Brain pericyte (primary cell): ENCODE measurements around the gene GNG8.

ENCODE experiments used
- DNase-seq: peaks from one replicate; pipeline ENCODE4 v3.0.0-alpha.2; 2012; ENCODE audit warnings: low read depth, low spot score

The GNG8 gene

GRCh38 chr19:46635920-46636761 is at the start of gene GNG8:
GNG8 (minus strand) TSS chr19:46636202; CDS start chr19:46634682, 1,520 bp downstream.
- no peak for DNase-seq

DNA sequence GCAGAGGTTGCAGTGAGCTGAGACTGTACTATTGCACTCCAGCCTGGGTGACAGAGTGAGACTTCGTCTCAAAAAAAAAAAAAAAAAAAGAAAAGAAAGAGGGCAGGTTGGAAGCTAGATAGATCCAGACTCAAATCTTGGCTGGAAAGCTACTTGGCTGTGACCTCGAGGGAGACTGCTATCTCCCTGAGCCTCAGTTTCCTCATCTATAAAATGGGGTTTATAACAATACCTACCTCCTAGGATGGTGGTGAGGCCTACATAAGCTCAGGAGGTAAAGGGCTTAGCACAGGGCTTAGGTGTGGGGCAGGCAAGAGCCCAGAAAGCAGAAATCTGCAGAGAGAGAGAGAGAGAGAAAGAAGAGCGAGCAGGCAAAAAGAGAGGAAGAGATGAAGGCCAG is 49.2 kb upstream of the GNG8 start:
- no peak for DNase-seq

GRCh38 chr19:46678110-46678732 is 42.2 kb upstream of the GNG8 start:
- DNase-seq, result no peak

GRCh38 chr19:46674416-46675178 is 38.6 kb upstream of the GNG8 start:
- DNase-seq, result no peak

- no peak for DNase-seq
Observed at GRCh38 chr19:46670813-46671212, 34.8 kb upstream of the GNG8 start.

- DNase-seq, result no peak
Observed at GRCh38 chr19:46668662-46669061, 32.7 kb upstream of the GNG8 start.

GRCh38 chr19:46665072-46665471 is 29.1 kb upstream of the GNG8 start:
- no peak for DNase-seq

DNA sequence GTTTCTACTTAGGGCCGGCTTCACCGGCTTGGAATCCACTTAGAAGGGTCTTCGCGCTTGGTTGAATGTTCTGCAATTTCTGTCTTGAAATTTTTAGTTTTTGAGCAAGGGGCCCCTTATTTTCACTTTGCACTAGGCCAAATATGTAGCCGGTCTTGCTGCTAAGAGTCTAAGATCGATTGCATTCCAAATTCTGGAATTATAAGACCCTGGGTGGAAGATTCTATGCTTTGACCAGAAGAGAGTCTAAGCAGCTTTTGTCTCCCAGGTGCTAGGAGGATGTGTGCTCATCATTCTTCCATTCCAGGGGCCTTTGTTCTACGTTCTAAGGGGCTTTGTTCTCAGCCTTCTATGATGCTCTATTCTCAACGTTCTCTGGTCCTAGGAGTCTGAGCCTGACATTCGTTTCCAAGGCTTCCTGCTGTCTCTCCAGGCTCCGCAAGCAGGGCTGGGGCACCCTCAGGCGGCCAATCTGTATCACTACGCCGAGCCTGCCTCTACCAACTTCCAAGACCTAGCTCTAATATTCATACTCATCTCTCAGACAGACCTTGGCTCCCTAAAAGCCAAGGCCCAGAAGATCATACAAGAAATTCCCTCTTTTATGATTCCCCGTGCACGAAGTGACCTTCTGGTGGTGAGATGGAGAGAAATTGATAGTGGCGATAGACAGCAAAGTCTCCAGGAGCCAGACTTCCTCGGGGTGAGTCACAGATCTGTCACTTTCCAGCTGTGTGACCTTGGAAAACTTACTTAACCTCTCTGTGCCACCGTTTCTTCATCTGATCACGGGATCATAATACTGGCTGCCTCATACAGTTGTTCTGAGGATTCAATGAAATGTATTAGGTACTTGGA is 26.0 kb upstream of the GNG8 start:
- peak; percentile 75 for DNase-seq

DNA sequence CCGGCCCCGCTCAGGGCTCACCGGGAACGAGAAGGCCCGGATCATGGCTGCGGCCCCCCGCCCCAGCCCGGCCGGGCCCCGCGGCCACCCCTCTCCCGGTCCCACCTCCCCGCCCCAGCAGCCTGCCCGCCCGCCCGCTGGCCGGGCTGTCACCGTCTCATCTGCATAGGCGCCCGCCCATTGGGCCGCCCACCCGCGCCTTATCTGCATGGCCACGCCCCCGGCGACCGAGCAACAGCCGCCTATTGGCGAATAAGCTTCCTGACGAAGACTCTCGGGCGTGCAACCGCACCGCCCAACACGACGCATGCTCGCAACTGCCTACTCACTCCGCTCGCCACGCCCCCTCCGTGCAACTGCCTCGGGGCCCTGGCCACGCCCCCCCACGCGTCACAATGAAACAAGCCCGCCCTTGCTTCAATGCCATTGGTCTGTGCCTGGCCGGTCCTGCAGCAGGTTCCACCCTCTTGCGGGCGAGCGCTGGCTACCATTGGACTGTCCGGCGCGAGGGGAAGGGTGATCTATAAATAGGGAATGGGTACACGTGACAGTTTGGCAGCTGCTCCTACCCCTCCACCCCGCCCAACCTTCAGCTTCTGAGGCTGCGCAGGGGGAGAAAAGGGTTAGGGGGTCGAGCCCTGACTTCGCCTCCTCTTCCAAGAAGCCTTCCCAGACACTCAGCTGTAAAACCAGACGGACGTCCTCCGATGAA is 25.2 kb upstream of the GNG8 start, which contains the start of gene DACT3:
TSS of gene DACT3 (minus strand) at position 163 of the 712 bp plus-strand sequence. CDS start at position 45, 118 bp downstream.
- DNase-seq, result peak; percentile 100

GRCh38 chr19:46660551-46661019 is 24.6 kb upstream of the GNG8 start:
- no peak for DNase-seq

GRCh38 chr19:46660008-46660517 is 24.1 kb upstream of the GNG8 start:
- no peak for DNase-seq

GRCh38 chr19:46659151-46660007 is 23.4 kb upstream of the GNG8 start:
- no peak for DNase-seq

DNA sequence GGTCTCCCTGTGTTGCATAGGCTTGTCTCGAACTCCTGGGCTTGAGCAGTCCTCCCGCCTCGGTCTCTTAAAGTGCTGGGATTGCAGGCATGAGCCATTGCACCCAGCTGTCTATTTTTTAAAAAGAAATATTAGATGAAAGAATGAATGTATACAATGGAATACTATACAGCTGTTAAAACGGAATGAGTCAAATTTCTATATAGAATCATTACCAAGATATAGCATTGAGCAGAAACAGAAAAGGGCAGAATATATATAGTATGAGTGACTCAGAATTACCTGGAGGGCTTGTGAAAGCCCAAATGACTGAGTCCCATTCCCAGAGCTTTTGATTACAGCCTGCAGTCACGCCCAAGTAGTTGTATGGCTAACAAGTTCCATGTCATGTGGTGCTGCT is 20.5 kb upstream of the GNG8 start:
- no peak for DNase-seq

DNA sequence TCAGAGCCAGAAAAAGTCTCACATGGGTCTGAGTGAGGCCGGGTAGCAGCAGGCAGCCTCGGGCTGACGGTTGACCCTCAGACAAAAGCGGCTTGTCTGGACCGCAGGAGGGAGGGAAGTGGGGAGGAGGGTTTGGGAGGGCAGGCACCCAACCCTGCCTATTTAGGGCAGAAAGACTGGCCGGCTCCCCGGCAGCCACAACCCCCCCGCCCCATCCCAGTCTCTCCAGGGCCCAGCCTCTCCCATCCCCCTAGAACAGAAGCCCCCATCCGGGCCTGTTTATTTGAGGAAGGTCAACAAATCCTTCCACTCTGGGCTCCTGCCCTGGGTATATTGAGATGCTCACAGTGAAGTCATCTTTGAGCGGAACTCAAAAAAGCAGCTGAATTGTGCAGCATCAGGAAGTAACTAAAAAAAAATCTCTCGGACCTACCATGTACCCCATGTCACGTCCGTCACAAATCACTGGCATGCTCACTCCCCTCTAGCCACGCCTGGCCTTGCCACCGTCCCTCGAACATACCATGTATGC is 18.7 kb upstream of the GNG8 start:
- no peak for DNase-seq

DNA sequence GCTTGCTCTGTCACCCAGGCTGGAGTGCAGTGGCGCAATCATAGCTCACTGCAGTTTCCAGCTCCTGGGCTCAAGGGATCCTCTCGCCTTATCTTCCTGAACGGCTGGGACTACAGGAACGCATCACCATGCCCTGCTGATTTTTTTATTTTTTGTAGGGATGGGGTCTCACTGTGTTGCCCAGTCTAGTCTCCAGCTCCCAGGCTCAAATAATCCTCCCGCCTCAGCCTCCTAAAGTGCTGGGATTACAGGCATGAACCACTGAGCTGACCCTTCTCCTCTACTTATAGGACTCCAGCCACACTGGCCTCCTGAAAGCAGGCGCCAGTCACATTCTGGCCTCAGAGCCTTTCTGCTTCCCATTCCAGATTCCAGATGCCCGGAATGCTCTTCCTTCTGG is 14.4 kb upstream of the GNG8 start:
- no peak for DNase-seq

- no peak for DNase-seq
Observed at GRCh38 chr19:46648961-46649960, 13.3 kb upstream of the GNG8 start.

GRCh38 chr19:46648060-46648960 is 12.3 kb upstream of the GNG8 start:
- no peak for DNase-seq
